ENCODE data around the gene DENND10.
"Not testable (repeated sequence)": the region's sequence is repeated elsewhere in the genome, so short reads cannot be mapped to it uniquely, and the experiment has no call there.

Gene DENND10, protein sequence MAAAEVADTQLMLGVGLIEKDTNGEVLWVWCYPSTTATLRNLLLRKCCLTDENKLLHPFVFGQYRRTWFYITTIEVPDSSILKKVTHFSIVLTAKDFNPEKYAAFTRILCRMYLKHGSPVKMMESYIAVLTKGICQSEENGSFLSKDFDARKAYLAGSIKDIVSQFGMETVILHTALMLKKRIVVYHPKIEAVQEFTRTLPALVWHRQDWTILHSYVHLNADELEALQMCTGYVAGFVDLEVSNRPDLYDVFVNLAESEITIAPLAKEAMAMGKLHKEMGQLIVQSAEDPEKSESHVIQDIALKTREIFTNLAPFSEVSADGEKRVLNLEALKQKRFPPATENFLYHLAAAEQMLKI

DNA sequence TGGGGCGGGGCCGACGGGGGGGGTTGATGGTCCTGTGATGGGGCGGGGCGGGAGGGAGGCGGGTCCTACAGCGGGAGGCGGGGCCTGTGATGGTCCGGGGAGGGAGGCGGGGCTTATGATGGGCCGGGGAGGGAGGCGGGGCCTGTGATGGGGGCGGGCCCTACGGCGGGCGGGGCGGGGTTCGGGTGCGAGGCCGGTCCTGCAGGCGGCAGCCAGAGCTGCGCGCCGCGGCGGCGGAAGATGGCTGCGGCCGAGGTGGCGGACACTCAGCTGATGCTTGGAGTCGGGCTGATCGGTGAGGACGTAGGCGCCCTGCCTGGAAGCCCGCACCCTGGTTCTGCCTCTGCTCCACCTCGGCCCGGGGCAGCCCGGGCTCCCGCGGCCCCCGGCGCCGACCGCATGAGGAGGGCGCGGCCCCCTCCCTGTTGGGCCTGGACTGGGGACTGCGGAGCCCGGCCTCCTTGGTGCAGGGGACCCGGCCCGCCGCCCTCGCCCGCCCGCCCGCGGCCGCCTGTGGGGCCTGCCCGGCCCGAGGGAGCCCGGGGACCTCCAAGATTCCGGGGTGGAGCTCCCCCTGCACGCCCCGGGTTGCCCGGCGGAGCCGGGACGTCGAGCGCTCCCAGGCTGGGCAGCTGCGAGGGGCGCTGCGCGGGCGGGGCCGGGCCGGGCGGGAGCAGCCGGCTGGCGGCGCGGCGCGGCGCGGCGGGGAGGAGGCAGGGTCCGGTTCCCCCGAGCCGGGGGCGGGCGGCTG lies at the start of gene DENND10:
Gene DENND10 (plus strand): TSS at position 211 of the 751 bp plus-strand sequence. CDS start 30 bp downstream, at position 241.
- DNase-seq (ENCODE audit: low read depth, low spot score) = no peak

DNA sequence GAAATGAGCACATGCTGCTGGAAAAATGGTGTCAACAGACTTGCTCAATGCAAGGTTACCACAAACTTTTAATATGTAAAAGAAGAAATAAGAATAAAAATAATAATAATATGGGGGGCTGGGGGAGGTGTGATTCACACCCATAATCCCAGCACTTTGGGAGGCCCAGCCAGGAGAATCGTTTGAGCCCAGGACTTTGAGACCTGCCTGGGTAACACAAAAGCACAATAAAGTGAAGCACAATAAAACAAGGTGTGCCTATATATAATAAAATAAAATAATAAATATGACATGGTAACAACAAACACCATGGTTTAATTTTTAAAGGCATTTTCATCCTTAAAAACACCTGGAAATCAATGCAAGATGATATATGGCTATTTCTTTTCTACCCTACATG lies 48.4 kb upstream of the DENND10 start:
- no peak for DNase-seq (ENCODE audit: low read depth, low spot score)

DNA sequence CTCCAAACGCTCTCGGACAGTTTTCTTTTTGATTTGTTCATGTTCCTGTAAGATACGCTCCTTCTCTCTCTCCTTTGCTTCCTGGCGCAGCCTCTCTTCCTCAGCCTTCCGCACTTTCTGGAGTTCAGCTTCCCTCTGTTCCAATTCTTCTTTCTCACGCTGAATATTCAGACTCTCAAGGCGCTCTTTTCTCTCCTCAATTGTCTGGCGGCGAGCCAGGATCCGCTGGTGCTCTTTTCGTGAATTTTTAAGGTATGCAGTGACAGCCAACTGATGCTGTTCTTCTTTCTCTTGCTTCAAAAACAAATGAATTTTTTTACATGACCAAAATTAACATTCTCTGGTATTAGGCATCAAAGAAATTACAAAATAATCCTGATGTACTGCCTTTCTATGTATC lies 45.9 kb upstream of the DENND10 start:
- DNase-seq (ENCODE audit: low read depth, low spot score) = no peak

DNA sequence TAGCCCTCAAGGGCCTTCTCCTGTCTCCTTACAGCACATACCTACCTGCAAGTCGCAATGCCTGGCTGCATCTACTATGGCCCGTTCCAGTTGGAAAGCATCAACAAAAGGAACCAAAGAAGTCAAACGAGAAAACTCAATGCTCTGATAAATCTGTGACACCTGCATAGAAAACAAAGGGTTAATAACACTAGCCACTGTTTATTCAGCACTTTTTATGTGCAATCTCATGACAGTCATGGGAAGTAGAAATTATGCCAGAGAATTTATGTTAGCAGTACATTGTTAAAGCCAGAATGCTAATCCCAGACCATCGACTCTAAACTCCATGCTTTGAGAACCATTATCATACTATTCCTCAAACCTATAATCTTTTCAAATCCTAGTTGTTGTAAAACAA lies 44.4 kb upstream of the DENND10 start:
- DNase-seq (ENCODE audit: low read depth, low spot score) = no peak

DNA sequence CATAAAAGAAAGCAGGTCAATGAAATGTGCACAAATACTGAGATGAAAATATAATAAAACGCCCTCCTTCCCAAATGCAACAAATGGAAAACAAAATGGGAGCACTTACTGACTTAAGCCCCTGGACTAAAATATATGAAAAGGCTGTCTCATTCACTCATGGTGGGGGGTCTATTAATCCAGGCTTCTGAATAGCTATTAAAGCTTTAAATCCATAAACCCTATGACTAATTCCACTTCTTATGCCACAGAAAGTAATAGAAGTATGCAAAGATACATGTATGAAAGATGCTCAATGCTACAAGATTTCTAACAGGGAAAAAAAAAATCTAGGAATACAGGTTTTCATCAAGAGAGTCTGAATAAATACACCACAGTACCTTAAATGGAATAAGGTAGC lies 43.8 kb upstream of the DENND10 start:
- no peak for DNase-seq (ENCODE audit: low read depth, low spot score)

DNA sequence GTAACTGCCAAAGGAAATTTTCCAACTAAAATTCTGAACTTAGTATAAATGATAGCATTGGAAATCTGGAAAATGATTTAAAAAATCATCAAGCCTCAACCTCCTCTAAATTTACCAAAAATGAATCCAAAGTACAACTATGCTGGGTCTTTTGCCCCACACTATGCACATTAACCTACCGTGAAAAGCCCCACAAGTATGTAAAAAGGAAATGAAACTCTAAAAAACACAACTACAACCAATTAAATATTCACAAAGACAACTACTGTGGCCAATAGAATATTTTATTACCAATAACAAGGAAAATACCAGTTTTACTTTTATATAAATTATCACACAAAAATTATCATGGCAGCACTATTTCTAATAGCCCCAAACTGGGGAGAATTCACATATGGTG lies 42.6 kb upstream of the DENND10 start:
- DNase-seq (ENCODE audit: low read depth, low spot score) = no peak

DNA sequence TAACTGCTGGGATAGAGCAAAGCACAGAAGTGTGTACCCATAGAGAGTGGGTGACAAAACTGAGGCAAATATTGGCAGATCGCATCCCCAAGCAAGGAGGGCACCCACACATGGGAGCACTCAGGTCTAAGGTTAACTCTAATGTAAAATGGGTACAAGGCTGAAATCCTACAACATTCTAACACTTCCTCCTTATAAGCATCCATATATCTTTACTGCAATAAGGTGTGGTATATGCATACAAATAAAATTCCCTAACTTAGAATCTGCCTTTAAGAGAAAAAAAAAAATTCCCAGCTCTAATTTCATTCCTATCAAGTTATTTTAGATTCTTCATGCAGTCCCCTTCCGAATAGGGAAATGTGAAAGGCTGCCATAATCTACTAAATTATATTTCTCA lies 42.0 kb upstream of the DENND10 start:
- DNase-seq (ENCODE audit: low read depth, low spot score) = no peak

DNA sequence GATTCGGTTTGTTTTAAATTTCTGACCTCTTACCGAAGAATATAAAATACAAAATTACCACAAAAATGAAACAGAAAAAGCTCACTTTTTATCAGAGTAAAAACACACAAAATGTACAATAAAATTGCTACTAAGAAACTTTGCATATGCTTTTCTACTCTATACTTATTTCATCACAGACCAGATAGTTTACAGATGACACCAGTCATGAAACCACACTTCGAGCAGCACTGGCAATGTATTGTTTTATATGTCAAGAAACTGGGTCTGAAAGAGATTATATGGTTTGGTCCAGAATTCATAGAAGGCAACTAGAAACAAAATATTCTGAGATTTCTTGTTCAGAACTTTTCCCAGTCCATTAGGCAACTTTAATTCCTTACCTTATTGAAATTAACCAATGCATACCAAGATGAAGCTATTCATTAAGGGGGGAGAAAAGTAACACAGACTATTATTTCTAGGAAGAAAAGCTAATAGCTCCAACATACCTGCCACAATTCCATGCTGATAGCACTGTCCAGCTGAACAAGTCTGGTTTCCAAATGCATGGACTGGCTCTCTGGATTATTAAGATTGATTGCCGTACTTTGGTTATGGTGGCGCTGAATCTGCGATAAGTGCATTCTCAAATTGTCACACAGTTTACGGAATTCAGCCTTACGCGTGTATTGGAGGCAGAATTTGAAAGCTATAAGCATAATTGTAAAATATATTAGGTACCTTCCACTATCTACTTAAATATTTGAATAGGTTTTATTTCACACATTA lies 33.3 kb upstream of the DENND10 start:
- DNase-seq (ENCODE audit: low read depth, low spot score) = no peak

DNA sequence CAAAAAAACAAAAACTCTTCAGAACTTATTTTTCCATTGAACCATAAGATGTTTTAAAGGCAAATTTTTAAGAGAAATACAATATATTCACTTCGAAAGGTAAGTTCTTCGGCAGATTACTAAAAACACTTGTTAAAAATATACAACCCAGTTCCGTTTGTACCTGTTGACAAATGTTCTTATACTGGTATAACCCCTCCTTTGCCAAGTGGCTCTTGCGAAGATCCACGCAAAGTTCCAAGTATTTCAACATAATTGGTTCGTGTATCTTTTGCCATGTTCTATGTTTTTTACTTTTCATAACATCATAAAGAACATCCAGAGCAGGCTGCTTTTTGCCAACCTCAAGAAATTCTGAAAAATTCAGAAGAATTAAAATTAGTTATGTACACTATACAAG lies 30.3 kb upstream of the DENND10 start:
- no peak for DNase-seq (ENCODE audit: low read depth, low spot score)

DNA sequence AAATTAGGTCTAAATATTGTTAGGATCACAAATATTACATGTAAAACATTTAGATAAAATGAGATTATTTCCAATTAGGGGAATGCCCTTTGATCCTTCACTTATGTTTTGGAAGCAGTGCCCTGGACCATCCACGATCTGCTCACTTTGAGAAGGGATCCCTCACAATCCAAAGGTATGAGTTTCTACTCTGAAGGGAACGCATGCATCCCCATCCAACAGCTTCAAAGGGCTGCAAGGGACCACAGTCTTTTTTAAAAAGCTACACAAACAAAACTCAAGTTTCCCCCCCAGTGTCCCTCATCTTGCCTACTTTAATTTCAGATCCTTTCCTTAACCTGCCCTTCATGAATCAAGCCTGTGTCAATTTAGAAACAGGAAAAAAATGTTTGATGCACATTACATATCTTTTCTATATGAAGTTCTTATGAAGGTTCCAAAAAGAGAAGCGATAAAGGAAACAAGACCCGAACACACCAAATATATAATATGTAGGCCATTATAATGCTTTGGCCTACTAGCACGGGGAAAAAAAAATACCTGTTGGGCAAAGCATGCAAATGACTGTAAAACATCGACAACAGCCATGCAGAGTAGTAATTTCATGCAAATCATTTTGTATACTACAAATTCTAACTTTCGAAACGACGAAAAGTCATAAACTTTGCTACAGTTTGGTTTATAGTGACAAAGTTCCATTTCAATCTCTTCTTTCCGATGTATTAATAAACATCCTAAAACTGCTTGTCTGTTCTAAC lies 25.3 kb upstream of the DENND10 start:
- no peak for DNase-seq (ENCODE audit: low read depth, low spot score)

DNA sequence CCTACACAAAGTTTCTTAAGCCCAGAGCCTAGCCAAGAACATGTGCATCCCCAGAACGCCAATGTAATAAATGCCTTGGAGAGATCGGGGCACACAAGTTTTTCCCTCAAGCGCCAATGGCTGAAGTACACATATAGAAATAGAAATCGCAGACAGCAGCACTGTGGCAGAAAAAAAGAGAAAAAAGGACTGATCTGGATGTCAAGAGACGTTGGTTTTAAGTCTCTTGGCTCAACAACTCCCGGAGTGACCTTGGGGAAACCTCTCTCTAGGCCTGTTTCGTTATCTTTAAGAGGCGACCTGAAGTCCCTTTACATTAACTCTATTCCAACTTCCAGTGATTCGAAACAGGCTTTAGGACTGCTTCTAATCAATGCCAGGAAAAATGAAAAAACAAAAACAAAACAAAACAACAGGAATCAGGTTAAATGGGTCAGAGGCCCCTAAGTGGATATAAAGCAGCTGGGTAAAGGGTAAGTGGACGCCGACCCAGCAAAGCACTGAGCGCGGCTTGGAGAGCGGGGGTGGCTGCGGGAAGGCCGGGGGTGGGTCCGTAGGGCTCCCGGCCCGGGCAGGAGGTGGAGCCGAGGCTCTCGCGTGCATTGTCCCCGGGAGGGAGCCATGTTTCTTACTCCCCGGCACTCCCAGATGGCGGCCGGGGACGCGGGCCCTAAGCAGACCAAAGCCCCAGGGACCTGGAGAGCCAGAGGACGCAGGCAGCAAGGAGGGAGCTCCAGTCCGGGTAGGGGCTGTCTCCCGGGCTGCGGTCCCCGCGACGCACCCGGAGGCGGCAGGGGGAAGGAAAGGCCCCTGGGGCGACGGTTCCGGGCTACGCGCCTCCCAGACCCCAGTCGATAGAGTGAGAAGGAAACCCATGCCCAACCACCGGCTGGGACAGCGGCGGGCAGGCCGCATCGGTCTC lies 24.1 kb upstream of the DENND10 start:
- DNase-seq (ENCODE audit: low read depth, low spot score) = no peak

DNA sequence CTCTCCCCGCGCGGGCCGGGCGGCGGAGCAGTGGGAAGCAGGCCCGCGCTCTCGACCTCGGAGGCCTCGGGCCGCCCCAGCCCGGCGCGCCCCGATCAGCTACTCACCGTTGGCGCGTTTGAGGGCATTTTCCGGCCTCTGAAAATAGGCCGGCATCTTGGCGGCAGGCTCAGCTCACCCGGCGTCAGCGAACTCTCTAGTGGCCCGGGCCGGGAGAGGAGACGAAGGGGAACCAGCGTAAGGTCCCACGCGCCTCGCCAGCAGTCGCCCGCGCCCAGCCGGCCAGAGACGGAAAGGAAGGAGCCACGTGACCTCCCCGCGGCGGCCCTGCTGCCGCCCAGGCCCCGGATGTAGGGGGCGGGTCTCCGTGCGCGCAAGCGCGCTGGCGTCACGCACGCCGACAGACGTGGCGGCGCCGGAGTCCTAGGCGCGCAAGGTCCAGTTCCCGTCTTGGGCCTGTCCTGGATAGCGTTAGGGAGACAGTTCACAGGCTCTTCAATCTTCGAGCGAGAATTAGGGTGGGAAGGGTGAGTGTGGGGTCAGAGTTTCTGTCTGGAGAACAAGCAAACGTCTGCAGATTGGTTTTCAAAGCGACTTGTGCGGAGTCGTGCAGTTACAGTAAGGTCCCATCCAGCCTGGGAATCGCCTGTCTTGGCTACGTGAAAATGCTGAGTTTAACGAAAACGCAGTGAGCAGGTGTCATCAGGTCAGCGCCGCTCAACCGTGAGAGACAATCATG lies 23.2 kb upstream of the DENND10 start, which contains the start of gene EIF3A:
Gene EIF3A (minus strand): TSS at position 297 of the 739 bp plus-strand sequence. CDS start 141 bp downstream, at position 156.
- DNase-seq (ENCODE audit: low read depth, low spot score) = no peak

DNA sequence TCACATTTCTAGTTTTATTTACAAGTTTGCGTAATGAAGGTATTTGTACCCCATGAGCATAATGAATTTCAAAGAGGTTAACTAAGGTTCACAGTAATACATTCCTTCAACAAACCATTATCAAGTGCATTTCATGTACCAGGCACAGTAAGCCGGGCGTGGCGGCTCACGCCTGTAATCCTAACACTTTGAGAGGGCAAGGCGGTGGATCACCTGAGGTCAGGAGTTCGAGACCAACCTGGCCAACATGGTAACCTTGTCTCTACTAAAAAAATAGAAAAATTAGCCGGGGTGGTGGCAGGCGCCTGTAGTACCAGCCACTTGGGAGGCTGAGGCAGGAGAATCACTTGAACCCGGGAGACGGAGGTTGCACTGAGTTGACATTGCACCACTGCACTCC lies 19.0 kb upstream of the DENND10 start:
- DNase-seq (ENCODE audit: low read depth, low spot score) = no peak

DNA sequence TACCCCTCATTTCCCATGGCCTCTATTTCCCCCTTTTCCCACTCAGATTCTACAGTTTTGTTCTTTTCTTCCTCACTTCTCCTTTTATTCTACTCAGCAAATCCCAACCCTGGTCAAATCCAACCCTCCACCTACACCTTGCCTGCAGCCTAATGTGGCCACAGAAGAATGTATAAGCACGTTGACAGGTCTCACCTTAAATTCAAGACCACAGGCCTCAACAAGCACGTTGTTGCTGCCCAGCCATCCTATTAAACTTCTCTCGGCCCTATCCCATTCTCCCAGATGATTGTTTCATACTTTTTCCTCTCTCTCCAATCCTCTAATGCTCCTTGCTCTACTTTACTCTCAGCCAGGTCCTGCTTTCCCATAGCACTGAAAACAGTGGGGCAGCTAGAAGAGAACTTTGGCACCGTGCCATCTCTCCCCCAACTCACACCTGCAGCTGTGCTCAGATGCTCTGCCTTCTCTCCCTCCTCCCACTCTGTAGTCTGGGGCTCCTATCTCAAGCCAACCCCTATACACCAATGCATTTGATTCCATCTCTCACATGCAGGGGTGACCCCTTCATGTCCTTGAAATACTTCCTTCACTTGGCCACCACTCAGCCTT lies 16.5 kb upstream of the DENND10 start:
- no peak for DNase-seq (ENCODE audit: low read depth, low spot score)

DNA sequence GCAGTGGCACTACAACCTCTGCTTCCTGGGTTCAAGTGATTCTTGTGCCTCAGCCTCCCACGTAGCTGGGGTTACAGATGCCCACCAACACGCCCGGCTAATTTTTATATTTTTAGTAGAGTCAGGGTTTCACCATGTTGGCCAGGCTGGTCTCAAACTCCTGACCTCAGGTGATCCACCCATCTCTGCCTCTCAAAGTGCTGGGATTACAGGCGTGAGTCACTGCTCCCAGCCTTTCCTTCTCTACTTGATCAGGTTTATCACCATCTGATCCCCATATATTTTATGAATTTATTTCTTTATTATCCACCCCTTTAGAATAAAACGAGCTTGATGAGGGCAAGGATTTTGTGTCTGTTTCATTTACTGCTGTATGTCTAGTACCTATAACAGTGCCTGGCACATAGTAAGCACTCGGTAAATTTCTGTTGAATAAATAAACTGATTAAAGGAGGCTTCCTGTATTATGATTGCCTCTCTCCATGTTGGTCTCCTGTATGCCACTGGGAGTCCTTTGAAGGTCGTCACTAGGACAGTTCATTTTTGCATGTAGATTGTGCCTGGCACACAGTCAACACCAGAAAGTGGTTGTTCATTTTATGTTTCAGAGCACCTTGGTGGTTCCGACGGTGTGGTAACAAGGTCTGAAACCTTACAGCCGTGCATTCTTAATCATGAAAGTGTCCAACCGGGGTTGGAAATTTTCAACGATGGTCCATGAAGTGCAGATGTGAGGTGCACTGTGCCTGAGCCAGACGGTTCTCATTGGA lies 13.7 kb upstream of the DENND10 start:
- DNase-seq (ENCODE audit: low read depth, low spot score) = no peak

DNA sequence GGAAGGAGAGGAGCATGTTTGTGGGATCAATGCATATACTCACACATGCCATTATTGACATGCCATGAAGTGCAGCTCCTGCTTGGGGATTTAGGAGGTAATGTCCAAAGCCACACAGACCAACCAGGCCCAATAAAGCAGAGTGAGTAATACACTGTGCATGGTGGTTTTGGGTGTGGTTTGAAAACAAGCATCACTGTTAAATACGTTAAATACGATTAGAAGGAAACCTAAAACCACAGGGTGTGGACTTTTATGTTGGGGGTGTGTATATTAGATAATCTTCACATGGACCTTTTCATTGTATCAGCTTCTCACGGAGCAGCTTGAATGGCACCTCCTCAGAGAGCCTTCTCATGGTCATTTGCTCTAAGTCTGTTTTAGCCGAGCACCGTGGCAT lies 12.9 kb upstream of the DENND10 start:
- no peak for DNase-seq (ENCODE audit: low read depth, low spot score)

DNA sequence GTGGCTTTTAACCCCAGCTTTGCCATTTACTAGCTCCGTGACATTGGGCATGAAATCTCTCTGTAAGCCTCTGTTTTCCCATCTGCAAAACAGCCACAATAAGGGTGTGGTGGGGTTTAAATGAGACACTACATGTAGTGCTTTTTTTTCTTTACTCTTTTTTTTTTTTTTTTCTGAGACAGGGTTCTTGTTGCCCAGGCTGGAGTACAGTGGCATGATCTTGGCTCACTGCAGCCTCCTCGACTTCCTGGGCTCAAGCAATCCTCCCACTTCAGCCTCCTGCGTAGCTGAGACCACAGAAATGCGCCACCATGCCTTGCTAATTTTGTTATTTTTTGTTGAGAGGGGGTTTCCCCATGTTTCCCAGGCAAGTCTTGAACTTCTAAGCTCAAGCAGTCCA lies 8.3 kb upstream of the DENND10 start:
- no peak for DNase-seq (ENCODE audit: low read depth, low spot score)

DNA sequence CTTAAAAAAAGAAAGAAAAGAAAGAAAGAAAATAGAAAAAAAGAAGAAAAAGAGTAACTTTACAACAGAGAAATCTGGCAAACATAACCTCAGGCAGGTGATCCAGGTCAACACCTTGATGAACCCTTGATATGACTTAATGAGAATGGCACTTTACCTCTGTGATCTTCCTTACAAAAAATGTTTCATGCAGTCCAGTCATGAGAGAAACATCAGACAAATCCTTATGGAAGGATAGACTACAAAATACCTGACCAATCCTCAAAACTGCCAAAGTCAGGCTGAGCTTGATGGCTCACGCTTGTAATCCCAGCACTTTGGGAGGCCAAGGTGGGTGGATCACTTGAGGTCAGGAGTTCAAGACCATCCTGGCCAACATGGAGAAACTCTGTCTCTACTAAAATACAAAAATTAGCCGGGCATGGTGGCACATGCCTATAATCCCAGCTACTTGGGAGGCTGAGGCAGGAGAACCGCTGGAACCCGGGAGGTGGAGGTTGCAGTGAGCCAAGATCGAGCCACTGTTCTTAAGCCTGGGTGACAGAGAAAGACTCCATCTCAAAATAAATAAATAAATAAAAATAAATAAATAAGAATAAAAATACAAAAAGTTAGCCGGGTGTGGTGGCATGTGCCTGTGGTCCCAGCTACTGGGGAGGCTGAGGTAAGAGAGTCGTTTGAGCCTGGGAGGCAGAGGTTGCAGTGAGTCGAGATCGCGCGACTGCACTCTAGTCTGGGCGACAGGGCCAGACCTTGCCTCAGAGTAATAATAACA lies 7.1 kb upstream of the DENND10 start:
- not testable (repeated sequence) for DNase-seq (ENCODE audit: low read depth, low spot score)

Data from iPS DF 19.7 (cell line).